ENCODE measurements around the gene TMX2. TPM values are rescaled to one million over a fixed set of nuclear protein-coding genes. Genes with fewer than 3 reads are reported as not detected.

The TMX2 gene
- total and polyA plus RNA-seq, 2 donors (not counting 3 experiments of a cell fraction or from before 2014, with no cell fraction given): 52.7 to 67.7 TPM

DNA sequence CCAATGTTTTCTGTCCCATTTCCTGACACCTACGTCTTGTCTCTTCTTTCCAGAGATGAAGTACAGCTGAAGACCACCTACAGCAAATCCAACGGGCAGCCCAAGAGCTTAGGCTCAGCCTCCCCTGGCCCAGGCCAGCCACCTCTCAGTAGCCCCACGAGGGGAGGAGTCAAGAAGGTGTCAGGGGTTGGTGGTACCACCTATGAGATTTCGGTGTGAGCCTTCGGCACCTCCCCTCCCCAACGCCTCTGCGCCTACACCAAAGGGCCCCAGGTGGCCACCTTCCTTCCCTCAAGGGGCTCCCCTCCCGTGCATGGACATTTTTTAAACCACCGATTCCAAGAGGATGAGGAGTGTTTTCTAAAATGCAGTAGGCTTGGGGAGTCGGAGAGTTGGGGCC is 12.6 kb upstream of the TMX2 start:
- no TSS peak for BruUV-seq (replicated peaks)
- TF ChIP-seq MYC (IDR thresholded peaks at IDR 0.05; ENCODE audit: low read depth, low read length) (no peak), JUN (IDR thresholded peaks at IDR 0.05; ENCODE audit: borderline replicate concordance, insufficient read depth, insufficient read length, low read depth) (no peak), POLR2A (IDR thresholded peaks at IDR 0.05; ENCODE audit: low read depth, low read length) (no peak), FOS (IDR thresholded peaks at IDR 0.05; ENCODE audit: borderline replicate concordance, insufficient read depth, low read length) (no peak), POLR2AphosphoS5 (IDR thresholded peaks at IDR 0.05; ENCODE audit: insufficient read depth, low read depth, low read length) (no peak), GATA2 (IDR thresholded peaks at IDR 0.05; ENCODE audit: insufficient read depth, insufficient read length, low read depth, low read length) (no peak), EZH2 (IDR thresholded peaks at IDR 0.05; ENCODE audit: borderline replicate concordance, low read depth, low read length, severe bottlenecking) (no peak)
- TF ChIP-seq, protein P1, sequence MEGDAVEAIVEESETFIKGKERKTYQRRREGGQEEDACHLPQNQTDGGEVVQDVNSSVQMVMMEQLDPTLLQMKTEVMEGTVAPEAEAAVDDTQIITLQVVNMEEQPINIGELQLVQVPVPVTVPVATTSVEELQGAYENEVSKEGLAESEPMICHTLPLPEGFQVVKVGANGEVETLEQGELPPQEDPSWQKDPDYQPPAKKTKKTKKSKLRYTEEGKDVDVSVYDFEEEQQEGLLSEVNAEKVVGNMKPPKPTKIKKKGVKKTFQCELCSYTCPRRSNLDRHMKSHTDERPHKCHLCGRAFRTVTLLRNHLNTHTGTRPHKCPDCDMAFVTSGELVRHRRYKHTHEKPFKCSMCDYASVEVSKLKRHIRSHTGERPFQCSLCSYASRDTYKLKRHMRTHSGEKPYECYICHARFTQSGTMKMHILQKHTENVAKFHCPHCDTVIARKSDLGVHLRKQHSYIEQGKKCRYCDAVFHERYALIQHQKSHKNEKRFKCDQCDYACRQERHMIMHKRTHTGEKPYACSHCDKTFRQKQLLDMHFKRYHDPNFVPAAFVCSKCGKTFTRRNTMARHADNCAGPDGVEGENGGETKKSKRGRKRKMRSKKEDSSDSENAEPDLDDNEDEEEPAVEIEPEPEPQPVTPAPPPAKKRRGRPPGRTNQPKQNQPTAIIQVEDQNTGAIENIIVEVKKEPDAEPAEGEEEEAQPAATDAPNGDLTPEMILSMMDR (IDR thresholded peaks at IDR 0.05; ENCODE audit: extremely low read depth in 1 of 2, insufficient read depth in 1 of 2, low read depth in 1 of 2, low read length in 2 of 2): no peak
- TF ChIP-seq, protein P2, sequence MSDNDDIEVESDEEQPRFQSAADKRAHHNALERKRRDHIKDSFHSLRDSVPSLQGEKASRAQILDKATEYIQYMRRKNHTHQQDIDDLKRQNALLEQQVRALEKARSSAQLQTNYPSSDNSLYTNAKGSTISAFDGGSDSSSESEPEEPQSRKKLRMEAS (IDR thresholded peaks at IDR 0.05; ENCODE audit: insufficient read depth, insufficient read length): no peak
- dilution Hi-C loops (cut with MboI; ENCODE audit: extremely low pct_ligation_motif_present, low sequenced_read_pairs): no loop called here
- FAIRE-seq (no peak), DNase-seq (ENCODE audit: low read depth, low spot score) (no peak)
- Histone ChIP-seq H3K9ac (replicated peaks; ENCODE audit: extremely low read depth, insufficient read depth, low read length) (no peak overlapping the region), H2AFZ (ENCODE audit: low read depth, low read length) (no peak overlapping the region), H3K9me1 (replicated peaks; ENCODE audit: control insufficient read depth, extremely low read depth, insufficient read depth, low read length) (no peaks in the 10 kb centered on the region), H3K27ac (ENCODE audit: insufficient read depth, low read depth, low read length) (no peak overlapping the region), H3K4me1 (ENCODE audit: control insufficient read depth, extremely low read depth, insufficient read depth, low read length) (no peaks in the 10 kb centered on the region), H3K36me3 (ENCODE audit: control insufficient read depth in 2 of 2, extremely low read depth in 1 of 2, insufficient read depth in 2 of 2, low read length in 2 of 2) (peaks cover 29 to 43% of the 10 kb centered on the region in 2 experiments), H3K4me3 (replicated peaks in 1 of 3; ENCODE audit: insufficient read depth in 1 of 3, low read depth in 1 of 3, low read length in 3 of 3) (no peak overlapping the region), H3K9me3 (replicated peaks; ENCODE audit: control insufficient read depth, insufficient read depth, low read length) (no peaks in the 10 kb centered on the region), H3K79me2 (ENCODE audit: control insufficient read depth, insufficient read depth, low read length) (no peaks in the 10 kb centered on the region), H3K27me3 (ENCODE audit: control insufficient read depth in 2 of 2, insufficient read depth in 2 of 2, low read length in 2 of 2) (no peaks in the 10 kb centered on the region), H3K4me2 (ENCODE audit: insufficient read depth, low read length) (no peak overlapping the region), H4K20me1 (replicated peaks; ENCODE audit: control insufficient read depth, extremely low read depth, insufficient read depth, low read length) (no peaks in the 10 kb centered on the region)
- POLR2A ChIA-PET: no interaction called here
- CTCF ChIA-PET: interaction anchor here (2.4 kb wide), 1 partner anchor 101 kb away, joined by 10 read pairs; no protein-coding TSS in a partner anchor
- intact Hi-C loops (cut with micrococcal nuclease): no loop called here
